T-helper 9 cell (primary cell): ENCODE data around the gene TRANK1.
"Not testable (repeated sequence)": the region's sequence is repeated elsewhere in the genome, so short reads cannot be mapped to it uniquely, and the experiment has no call there.

Experiments used
- DNase-seq: peaks from one replicate; pipeline ENCODE4 v3.0.0-alpha.2; 2020

Gene TRANK1

DNA sequence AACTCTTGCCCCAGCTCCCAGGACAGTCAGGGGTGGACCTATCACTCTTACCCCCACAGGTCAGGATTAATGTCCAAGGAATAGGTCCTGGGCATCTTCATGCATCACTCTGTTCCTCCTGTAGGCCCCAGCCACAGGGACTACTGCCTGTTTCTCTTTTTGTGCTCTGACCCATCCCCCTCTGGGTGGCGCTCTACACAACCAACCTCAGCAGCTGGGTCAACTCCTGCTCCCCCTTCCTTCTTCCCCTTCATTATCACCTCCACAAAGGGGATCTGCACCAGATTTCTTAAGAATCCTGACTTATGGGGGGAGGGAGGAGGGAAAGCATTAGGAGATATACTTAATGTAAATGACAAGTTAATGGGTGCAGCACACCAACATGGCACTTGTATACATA lies 12.2 kb upstream of the TRANK1 start:
- no peak for DNase-seq

- no peak for DNase-seq
Observed at GRCh38 chr3:36956155-36956554, 11.3 kb upstream of the TRANK1 start.

DNA sequence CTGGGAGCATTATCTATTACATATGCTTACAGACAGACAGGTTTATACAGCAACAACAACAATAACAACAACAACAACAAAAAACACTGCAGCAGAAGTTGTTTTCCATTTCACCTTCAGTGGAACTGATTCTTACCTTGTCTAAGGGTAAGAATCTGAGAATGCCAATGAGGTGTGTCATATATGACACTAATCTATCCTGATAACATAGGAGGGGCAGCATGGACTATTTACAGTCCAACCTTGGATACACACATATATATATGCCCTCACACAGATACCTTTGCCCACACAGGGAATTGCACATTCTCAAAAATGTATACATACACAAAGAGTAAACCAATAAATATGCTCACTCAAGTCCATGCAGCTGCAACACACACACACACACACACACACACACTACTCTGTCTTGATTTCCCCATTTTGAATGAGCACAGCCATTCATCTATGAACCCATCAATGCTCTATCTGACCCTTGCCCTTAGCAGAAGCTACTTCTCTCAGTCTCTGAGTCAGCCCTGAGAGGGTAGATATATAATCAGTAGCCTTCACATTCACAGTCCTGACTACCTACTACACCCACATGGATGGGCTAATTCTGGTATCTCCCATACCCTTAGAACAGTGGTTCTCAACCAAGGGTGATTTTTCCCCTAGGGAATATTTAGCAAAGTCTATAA lies 9.7 kb upstream of the TRANK1 start:
- no peak for DNase-seq

- not testable (repeated sequence) for DNase-seq
Observed at GRCh38 chr3:36947814-36948213, 3.0 kb upstream of the TRANK1 start.

DNA sequence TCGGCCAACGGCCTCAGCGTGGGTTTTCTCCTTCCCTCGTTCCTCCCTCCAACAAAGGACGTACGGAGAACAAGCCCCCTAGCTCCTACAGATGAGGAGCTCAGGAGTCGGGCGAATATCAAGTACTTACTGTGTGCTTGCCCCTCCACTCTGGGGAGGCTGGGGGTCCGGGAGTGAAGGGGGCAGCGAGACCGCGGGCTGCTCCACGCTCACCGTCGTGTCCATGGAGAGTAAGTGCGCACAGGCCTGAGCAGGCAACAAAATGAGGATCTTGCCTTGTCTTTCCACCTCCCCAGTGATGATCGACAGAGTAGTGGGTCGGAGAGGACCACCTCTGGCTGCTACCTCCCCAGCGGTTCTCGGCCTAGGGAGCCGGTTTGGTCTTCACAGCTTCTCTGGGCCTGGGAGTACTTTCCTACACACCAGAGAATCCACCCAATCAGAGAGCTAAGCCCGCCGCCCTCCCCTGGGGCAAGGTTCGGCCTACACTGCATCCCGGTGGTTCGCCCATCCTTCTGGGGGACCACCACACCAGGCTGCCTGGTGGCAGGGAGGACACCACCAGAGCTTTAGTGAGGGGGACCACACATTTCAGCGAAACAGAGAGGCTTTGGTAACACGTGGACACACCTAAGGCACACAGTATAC lies 603 bp upstream of the TRANK1 start:
- no peak for DNase-seq

- peak; percentile 19 for DNase-seq
Observed at GRCh38 chr3:36944012-36944640, 728 bp downstream of the TRANK1 start.

DNA sequence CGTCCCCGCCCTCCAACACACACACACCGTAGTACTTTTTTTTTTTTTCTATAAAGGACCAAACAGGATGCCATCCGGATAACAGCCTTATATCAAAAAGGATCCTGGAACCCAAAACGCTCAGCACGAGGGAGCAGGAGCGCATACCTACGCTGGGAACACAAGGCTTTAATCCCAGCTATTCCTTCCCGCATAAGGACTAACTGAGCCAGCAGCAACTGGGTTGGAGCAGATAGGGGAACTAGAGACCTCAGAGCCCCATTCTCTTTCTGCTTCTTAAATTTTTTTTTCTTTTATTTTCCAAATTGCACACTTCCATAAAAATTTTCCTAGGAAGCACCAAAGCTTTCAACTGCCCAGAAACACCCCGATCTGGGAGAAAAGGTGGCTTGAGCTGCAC lies 1.3 kb downstream of the TRANK1 start:
- no peak for DNase-seq

DNA sequence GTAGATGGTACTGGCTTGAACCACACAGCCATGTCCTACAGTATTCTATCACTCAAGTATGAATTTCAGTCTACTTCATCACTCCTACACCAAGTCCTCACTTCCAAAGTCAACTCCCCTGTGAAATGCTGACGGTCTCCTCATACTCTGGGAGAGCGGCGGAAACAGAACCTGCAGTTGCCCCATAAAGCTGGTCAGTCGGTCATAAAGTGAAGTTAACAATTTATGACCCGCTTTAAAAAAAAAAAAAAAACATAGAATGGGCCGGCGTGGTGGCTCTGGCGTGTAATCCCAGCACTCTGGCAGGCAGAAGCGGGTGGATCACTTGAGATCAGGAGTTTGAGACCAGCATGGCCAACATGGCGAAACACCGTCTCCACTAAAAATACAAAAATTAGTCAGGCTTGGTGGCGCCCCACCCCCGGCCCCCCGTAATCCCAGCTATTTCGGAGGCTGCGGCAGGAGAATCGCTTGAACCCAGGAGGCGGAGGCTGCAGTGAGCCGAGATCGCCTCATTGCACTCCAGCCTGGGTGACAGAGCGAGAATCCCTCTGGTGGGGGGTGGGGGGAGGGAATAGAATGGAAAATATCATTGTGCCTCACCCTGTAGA lies 2.1 kb downstream of the TRANK1 start:
- DNase-seq = no peak

- no peak for DNase-seq
Observed at GRCh38 chr3:36941658-36942057, 3.2 kb downstream of the TRANK1 start.

GRCh38 chr3:36941162-36941561 lies 3.7 kb downstream of the TRANK1 start:
- no peak for DNase-seq

DNA sequence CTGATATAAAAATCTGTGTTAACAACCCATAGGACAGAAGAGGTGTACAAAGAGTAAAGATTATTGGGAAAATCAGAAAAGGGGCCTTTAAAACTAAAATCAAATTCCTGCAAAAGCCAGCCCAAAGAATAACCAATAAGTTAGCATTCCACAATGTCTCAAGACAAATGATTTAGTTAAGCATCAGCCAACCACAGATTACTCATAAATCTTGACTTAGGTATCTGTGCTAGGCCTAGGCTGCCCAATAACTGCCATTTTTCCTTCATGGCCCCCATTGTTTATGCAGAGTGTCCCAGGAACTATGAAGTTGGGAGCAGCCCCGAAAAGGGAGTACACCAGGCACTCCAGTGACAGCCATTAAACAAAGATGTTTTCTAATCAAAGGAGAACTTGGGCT lies 7.4 kb downstream of the TRANK1 start:
- no peak for DNase-seq

- DNase-seq = no peak
Observed at GRCh38 chr3:36933540-36934296, 11.1 kb downstream of the TRANK1 start.

- not testable (repeated sequence) for DNase-seq
Observed at GRCh38 chr3:36931424-36931823, 13.4 kb downstream of the TRANK1 start.

DNA sequence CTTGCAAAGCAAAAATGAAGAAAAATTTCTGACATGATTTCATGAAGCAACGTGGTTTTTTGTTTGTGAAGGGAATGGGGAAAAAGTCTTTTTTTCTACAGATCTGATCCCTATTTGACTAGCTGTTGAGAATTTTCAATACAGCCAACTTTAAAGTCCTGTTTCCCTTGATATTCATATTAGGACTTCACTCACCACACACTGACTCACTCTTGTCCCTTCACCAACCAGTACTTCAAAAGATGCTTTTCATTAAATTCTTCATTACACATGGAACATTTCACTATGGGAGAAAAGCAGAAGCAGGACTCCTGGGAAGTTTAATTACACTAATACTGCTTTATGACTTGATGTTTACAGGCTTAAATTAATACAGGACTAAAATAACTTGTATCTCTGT lies 16.6 kb downstream of the TRANK1 start:
- no peak for DNase-seq

- DNase-seq = no peak
Observed at GRCh38 chr3:36926292-36926897, 18.5 kb downstream of the TRANK1 start.

DNA sequence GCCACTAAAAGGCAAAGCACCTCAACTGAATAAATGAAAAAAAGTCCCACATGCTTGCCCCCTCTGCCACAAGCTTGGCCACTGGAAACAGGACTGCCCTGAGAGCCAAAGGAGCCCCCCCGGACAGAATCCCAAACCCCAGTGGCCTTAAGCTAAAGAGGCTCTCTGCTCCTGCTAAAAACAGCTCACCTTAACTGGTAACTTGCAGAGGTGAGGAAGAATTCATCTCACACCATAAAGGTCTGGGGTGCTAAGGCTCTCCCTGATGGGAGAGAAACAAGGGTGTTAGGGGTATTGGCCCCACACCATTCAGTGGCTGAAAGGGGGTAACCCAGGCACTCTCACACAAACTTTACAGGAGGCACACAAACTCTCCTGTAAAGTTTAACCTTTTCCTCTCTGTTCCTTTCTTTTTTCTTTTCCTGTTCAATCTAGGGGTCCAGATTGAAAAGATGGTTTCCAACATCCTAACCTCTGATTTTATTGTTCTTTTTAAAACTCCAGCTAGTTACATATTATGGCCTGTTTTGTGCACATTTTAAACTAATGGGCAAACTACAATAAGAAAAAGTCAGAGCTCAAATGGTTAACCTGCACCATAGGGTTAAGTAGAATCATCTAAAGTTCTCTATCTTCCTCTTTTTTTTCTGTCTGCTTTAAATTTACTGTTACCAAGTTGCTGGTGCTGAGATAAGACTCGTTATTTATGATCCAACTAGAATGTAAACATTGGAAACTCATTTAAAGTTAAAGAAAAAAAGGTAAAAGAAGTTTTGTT lies 19.9 kb downstream of the TRANK1 start:
- DNase-seq = no peak

GRCh38 chr3:36923981-36924743 lies 20.7 kb downstream of the TRANK1 start:
- no peak for DNase-seq

DNA sequence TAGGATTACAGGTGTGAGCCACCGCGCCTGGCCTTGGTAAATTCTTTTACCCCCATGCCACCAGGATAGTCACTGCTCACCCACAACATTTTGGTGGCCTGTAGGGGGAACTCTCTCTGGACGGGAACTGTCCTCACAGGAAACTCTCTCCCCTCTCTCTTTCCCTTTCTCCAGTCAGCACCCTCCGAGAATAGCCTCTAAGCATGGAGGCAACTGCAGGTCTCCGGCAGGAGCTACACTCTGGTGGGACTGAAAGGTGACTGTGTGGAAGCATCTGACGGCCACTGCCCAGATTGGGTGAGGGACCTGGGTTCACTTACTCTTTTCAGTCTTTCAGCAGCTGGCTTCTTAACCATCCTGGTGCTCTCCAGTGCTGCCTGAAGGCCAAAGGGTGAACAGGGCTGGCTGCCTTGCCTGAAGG lies 21.3 kb downstream of the TRANK1 start:
- no peak for DNase-seq

- DNase-seq = no peak
Observed at GRCh38 chr3:36920884-36921567, 23.8 kb downstream of the TRANK1 start.

DNA sequence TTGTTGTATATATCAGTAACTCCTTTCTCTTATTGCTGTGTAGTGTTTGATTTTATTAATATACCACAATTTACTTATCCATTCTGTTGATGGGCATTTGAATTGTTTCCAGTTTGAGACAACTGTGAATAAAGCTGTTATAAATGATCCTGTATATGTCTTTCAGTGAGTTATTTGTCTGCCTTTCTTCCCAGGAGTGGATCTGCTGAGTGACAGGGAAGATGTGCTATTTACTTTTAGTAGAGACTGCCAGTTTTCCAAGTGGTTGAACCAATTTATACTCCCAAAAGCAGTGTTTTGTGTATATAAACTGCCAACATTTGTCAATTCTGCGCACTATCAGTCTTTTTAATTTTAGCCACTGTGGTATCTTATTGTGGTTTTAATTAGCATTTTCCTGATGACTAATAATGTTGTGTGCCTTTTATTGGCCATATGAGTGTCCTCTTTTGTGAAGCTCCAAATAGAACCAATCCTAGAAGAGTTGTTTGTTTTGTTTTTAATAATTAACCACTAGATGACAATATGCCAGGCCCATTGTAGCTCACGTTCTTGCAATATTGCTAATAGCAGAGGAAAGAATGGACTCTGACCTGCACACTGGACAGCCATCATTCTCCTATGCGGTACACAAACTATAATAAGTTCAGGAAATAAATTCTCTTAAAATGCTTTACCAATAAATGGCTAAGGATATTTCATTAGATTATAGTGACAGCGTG lies 25.3 kb downstream of the TRANK1 start:
- DNase-seq = no peak
